Measurements from ENCODE around the gene HOXA10. TPM values are rescaled to one million over a fixed set of nuclear protein-coding genes. Genes with fewer than 3 reads are reported as not detected.

HOXA10 gene
- total RNA-seq, 1 experiment from 2014 or later, result not detected

DNA sequence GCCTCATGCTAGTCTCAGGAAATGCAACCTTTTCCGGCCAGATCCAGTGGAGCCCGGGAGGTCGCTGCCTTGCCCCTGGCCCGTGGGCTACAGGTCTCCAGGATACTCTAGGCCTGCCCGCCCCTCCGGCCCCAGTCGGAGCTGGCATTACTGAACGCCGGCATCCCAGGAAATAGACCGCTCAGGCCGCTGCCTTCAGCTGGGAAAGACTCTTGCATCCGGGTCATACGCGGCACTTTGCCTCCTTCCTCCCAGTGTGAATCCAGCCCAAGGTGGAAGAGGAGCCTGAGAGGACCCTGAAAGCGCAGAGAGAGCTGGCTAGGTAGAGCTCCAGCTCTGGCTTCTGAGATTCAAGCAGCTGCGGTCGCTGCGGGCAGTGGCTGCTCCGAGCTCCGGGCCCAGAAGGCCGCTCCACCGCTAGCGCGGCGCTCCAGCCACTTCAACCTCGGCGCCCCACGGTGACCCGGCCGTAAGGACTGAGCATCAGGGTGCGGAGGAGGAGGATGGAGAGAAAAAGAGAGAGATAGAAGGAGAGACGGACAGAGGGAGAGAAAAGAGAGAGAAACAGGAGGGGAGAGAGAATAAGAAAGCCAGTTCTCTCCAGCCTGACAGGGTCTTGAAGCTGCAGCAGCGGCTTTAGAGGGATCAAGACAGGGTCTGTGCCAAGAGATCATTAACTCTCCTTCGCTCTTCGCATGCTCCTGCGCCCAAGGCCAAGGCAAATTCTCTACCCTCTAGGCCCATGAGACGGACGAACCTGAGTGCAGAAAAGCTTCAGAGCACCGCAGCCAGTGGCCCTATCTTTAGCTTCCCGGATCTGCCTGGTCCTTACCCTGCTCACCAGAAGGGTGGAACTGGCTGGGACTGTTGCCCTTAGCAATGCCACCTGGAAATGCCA lies 1.8 kb upstream of the HOXA10 start:
- Histone ChIP-seq H3K4ac (ENCODE audit: low read depth, low read length) (no peak overlapping the region), H2BK20ac (ENCODE audit: low read depth, low read length, poor library complexity, severe bottlenecking) (no peak overlapping the region), H3K56ac (ENCODE audit: insufficient read length, low read depth, low read length) (no peak overlapping the region), H3K4me2 (ENCODE audit: insufficient read depth, insufficient read length, low read length) (no peak overlapping the region), H3K18ac (ENCODE audit: insufficient read length, low read depth, low read length) (no peak overlapping the region), H4K91ac (ENCODE audit: insufficient read length, low read depth, low read length) (no peak overlapping the region), H2AFZ (ENCODE audit: low read length) (no peak overlapping the region), H2AK5ac (ENCODE audit: insufficient read length, low read length) (no peak overlapping the region), H3K4me1 (ENCODE audit: insufficient read depth, low read length) (no peaks in the 10 kb centered on the region), H3K27me3 (ENCODE audit: insufficient read depth, low read length) (peaks cover 99% of the 10 kb centered on the region), H4K20me1 (ENCODE audit: control insufficient read depth, insufficient read depth, insufficient read length) (no peaks in the 10 kb centered on the region), H3K27ac (ENCODE audit: insufficient read length, low read depth, low read length) (no peak overlapping the region), H2BK15ac (ENCODE audit: low read depth, low read length) (no peak overlapping the region; the same call in 1 of the 2 replicates), H3K23me2 (ENCODE audit: insufficient read length, low read depth, low read length, poor library complexity, severe bottlenecking) (no peaks in the 10 kb centered on the region), H3K9ac (ENCODE audit: extremely low read depth, insufficient read length, low read length) (no peak overlapping the region), H4K8ac (replicated peaks; ENCODE audit: insufficient read length, low read depth, low read length) (no peak overlapping the region), H3K79me1 (ENCODE audit: insufficient read depth, low read depth, low read length, poor library complexity, severe bottlenecking) (no peaks in the 10 kb centered on the region), H3K14ac (ENCODE audit: insufficient read depth, low read length) (no peak overlapping the region), H4K5ac (ENCODE audit: insufficient read length, low read depth, low read length) (no peak overlapping the region), H2BK5ac (ENCODE audit: insufficient read length, low read length) (no peak overlapping the region), H3T11ph (ENCODE audit: low read length) (no peak overlapping the region), H2BK12ac (ENCODE audit: insufficient read length, low read depth, low read length) (no peak overlapping the region), H3K9me3 (ENCODE audit: control insufficient read depth, low read depth, low read length) (no peaks in the 10 kb centered on the region), H2BK120ac (ENCODE audit: low read depth, low read length, poor library complexity, severe bottlenecking) (no peak overlapping the region), H3K79me2 (ENCODE audit: insufficient read depth, low read length) (no peaks in the 10 kb centered on the region), H3K23ac (ENCODE audit: insufficient read length, low read depth, low read length) (no peak overlapping the region)
- Mint-ChIP-seq H3K9me3 (peaks cover 6 to 23% of the 10 kb centered on the region in 2 experiments; a peak in 4 of 5 replicates), H3K27ac (no peak overlapping the region), H3K4me3 (no peak overlapping the region), H3K27me3 (ENCODE audit: low read depth) (peaks cover 98% of the 10 kb centered on the region), H3K4me1 (peaks cover 3 to 9% of the 10 kb centered on the region in 2 experiments), H3K36me3 (ENCODE audit: insufficient read depth in 1 of 3, low read depth in 3 of 3) (no peaks in the 10 kb centered on the region; a peak in 2 of 7 replicates)
- WGBS (ENCODE audit: extremely low coverage, insufficient read length, low lambda C conversion rate), result no CpG with 5 or more reads among the region's 40 CpGs
- TF ChIP-seq, protein P1, sequence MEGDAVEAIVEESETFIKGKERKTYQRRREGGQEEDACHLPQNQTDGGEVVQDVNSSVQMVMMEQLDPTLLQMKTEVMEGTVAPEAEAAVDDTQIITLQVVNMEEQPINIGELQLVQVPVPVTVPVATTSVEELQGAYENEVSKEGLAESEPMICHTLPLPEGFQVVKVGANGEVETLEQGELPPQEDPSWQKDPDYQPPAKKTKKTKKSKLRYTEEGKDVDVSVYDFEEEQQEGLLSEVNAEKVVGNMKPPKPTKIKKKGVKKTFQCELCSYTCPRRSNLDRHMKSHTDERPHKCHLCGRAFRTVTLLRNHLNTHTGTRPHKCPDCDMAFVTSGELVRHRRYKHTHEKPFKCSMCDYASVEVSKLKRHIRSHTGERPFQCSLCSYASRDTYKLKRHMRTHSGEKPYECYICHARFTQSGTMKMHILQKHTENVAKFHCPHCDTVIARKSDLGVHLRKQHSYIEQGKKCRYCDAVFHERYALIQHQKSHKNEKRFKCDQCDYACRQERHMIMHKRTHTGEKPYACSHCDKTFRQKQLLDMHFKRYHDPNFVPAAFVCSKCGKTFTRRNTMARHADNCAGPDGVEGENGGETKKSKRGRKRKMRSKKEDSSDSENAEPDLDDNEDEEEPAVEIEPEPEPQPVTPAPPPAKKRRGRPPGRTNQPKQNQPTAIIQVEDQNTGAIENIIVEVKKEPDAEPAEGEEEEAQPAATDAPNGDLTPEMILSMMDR (conservative IDR thresholded peaks at IDR 0.05), result no peak
- DNase-seq, result peak; percentile 55
